GM11168 (cell line): ENCODE data around the gene MEMO1.
"Not testable (repeated sequence)": the region's sequence is repeated elsewhere in the genome, so short reads cannot be mapped to it uniquely, and the experiment has no call there.

Experiments used
- in situ Hi-C: fragments of 300-500 bp; cut with MboI; formaldehyde crosslinking; loops from one replicate; pipeline ENCODE4 v1.12.0; 2022; ENCODE audit warnings: low sequenced_read_pairs; ENCODE audit not compliant: unreplicated experiment

The MEMO1 gene

DNA sequence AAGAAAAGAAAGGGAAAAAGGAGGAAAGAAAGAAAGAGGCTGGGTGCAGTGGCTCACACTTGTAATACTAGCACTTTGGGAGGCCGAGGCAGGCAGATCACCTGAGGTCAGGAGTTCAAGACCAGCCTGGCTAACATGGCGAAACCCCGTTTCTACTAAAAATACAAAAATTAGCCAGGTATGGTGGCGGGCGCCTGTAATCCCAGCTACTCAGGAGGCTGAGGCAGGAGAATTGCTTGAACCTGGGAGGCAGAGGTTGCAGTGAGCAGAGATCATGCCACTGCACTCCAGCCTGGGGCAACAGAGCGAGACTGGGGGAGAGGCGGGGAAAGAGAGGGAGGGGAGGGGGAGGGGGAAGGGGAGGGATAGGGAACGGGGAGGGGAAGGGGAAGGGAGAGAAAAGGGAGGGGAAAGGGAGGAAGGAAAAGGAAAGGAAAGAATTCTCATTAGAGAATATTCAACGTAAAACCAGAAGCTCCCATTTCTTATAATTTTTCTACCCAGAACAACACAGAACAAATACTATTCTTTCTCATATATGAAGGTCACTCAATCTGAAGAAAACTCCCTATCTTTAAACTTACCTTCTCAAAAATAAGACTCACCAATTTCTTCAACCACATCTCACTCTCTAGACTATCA, 147.7 kb downstream of the MEMO1 start:
- in situ Hi-C loops = not testable (repeated sequence)

GRCh38 chr2:31859959-31860358, 150.8 kb downstream of the MEMO1 start:
- in situ Hi-C loops = no loop called here

DNA sequence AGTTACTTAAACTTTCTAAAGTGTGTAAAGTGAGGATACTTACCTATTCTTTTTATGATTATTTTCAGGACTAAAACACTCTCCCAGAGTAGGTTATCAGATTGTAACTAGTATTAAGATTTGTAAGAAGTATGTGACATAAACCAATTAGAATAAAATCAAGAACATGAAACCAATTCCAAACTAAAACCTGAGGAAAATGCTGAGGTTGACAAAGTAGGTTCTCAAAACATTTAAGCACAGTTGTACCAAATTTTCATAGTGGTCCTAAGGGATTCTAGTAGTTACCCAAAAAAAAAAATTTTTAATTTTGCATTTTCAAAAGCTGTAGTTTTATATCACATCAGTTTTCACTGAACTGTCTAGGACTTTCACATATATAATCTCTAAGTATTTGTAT, 157.3 kb downstream of the MEMO1 start:
- in situ Hi-C loops = no loop called here

DNA sequence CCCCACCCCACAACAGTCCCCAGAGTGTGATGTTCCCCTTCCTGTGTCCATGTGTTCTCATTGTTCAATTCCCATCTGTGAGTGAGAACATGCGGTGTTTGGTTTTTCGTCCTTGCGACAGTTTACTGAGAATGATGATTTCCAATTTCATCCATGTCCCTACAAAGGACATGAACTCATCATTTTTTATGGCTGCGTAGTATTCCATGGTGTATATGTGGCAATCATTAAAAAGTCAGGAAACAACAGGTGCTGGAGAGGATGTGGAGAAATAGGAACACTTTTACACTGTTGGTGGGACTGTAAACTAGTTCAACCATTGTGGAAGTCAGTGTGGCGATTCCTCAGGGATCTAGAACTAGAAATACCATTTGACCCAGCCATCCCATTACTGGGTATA, 168.7 kb downstream of the MEMO1 start:
- in situ Hi-C loops = not testable (repeated sequence)

- in situ Hi-C loops = no loop called here
Measured at GRCh38 chr2:31835450-31835849, 175.4 kb downstream of the MEMO1 start.

GRCh38 chr2:31832363-31832762, 178.4 kb downstream of the MEMO1 start:
- in situ Hi-C loops = no loop called here

DNA sequence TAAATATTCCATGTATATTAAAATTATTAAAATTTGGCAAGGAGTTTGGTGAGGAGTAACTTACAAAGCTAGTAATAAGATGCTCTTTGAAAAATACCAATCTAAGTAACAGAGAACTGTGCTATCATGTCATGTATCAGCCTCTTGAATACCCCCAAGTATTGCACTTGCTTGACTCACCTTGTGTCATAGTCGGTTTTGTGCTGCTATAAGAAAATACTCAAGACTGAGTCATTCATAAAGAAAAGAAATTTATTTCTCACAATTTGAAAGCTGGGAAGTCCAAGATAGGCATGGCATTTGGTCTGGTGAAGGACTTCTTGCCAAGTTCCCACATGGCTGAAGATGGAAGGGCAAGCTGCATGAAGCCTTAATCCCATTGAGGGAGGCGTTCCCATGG, 179.2 kb downstream of the MEMO1 start:
- in situ Hi-C loops = no loop called here

GRCh38 chr2:31828891-31829290, 181.9 kb downstream of the MEMO1 start:
- in situ Hi-C loops = no loop called here

GRCh38 chr2:31823558-31823957, 187.2 kb downstream of the MEMO1 start:
- in situ Hi-C loops = no loop called here

- in situ Hi-C loops = no loop called here
Measured at GRCh38 chr2:31822587-31822986, 188.2 kb downstream of the MEMO1 start.
